ENCODE results near the gene TPRX1.
"Not testable (repeated sequence)": the region's sequence is repeated elsewhere in the genome, so short reads cannot be mapped to it uniquely, and the experiment has no call there.

The TPRX1 gene

DNA sequence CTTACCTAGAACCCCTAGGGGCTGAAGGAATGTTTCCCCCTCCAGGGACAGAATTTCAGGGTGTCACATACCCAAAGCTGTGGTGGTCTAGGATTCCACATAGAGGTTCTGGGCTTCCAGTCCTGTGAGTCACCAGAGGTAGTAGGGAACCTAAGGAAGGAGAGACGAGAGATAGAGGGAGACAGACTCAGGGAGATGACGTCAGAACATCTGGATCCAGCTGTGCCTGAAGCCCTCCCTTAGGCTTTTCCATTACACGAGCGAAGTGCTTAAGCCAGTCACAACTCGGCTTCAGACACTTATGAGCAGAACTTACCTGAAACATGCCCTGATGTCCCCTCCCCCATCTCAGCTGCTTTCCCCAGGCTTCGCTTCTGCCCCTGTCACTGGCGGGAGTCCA is 37.7 kb downstream of the TPRX1 start:
- TF ChIP-seq, protein P1, sequence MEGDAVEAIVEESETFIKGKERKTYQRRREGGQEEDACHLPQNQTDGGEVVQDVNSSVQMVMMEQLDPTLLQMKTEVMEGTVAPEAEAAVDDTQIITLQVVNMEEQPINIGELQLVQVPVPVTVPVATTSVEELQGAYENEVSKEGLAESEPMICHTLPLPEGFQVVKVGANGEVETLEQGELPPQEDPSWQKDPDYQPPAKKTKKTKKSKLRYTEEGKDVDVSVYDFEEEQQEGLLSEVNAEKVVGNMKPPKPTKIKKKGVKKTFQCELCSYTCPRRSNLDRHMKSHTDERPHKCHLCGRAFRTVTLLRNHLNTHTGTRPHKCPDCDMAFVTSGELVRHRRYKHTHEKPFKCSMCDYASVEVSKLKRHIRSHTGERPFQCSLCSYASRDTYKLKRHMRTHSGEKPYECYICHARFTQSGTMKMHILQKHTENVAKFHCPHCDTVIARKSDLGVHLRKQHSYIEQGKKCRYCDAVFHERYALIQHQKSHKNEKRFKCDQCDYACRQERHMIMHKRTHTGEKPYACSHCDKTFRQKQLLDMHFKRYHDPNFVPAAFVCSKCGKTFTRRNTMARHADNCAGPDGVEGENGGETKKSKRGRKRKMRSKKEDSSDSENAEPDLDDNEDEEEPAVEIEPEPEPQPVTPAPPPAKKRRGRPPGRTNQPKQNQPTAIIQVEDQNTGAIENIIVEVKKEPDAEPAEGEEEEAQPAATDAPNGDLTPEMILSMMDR (IDR thresholded peaks at IDR 0.05; ENCODE audit: control insufficient read depth, extremely low read depth, insufficient read depth), result no peak
- DNase-seq (ENCODE audit: low read depth), result no peak
- no peak overlapping the region for H3K4me3 ChIP-seq (ENCODE audit: low read depth, low read length)

DNA sequence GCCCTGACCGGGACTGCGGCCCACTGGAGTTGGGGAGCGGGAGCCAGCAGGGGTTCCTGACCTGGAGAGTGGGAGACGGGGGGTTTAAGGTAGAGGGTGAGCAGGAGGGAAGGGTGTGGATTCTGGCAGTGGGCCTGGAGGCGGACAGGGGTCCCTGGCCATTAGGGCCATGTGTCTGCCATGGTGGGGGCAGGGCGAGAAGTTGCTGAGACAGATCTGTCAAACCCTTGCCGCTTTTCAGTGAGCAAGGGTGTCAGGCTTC is 38.1 kb downstream of the TPRX1 start:
- DNase-seq (ENCODE audit: low read depth), result no peak
- TF ChIP-seq, protein P1 (IDR thresholded peaks at IDR 0.05; ENCODE audit: control insufficient read depth, extremely low read depth, insufficient read depth), result no peak
- H3K4me3 ChIP-seq (ENCODE audit: low read depth, low read length), result no peak overlapping the region

DNA sequence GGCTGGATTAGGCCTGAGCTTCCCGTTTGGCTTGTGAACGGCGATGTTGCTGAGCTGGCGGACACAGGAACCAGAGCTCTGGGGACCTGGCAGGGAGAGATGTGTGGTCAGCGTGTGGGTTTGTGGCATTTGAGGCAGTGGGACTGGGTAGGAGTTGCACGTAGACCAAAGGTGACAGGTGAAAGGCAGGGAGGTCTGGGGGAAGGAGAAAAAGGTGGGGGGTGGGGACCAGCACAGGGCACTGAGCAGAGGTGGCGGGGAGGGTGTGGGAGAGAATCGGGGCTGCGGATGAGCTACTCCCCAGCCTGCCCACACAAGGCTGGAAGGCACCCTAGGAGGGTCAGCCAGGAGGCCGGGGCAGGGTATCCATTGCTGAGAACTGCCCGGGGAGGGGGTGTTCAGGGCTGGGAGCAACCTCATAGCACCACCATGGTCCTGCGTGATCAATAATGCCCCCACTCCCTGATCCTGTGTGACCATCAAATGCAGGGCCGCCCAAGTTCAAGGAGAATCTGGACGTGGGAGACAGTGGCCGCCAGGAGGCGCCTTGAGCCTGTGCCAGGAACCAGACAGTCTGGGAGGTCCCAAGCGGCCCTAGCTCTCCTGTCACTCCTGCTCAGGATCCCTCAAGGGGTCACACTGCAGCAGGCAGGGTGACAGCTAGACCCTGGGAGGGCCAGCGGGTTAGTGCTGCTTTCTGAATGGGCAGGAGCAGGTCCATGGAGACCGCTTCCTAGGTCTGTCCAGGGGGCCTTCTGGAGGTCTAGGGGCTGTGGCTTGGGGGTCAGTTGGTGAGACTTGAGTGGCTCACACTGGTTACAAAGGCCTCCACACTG is 38.6 kb downstream of the TPRX1 start:
- H3K4me3 ChIP-seq (ENCODE audit: low read depth, low read length), result no peak overlapping the region
- TF ChIP-seq, protein P1 (IDR thresholded peaks at IDR 0.05; ENCODE audit: control insufficient read depth, extremely low read depth, insufficient read depth), result peak; percentile 45
- no peak for DNase-seq (ENCODE audit: low read depth)

DNA sequence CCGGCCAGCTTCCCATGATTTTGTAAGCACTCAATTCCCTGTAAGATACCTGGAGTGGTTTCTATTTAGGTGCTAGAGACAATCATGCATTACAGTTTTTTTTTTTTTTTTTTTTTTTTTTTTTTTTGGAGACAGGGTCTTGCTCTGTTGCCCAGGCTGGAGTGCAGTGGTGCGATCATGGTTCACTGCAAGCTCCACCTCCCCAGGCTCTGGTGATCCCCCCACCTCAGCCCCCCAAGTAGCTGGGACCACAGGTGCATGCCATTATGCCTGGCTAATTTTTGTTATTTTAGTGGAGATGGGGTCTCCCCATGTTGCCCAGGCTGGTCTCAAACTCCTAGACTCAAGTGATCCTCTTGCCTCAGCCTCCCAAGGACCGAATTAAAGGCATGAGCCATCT is 39.6 kb downstream of the TPRX1 start:
- H3K4me3 ChIP-seq (ENCODE audit: low read depth, low read length); DNase-seq (ENCODE audit: low read depth): not testable (repeated sequence)

DNA sequence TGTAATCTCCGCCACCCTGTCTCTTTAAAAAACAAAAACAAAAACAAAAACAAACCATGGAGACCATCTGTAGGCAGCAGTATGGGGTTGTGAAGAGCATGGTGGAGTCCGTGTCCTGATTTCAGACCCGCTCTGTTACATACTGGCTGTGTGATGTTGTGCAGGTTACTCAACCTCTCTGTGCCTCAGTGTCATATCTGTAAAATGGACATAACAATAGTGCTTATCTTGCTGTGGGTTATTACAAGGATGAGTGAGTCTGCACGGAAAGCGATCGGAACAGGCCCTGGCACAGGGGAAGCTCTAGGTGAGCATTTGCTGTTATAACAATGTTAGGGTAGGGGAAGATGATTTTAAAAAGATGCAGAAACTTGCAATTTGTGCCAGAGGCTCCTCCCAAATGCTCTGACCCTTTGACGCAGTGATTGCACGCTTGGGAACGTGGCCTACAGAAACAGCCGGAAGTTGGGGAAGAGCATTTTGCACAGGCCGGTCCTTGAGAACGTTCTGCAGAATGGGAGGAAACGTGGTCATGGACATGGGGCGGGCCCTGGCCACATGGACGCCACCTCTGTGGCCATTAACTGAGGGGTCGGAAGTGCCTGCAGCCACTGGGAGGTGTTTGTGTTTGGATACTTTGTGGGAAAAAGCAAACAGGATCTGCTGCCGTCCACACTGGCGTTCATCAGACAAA is 41.6 kb downstream of the TPRX1 start:
- TF ChIP-seq, protein P1 (IDR thresholded peaks at IDR 0.05; ENCODE audit: control insufficient read depth, extremely low read depth, insufficient read depth), result no peak
- DNase-seq (ENCODE audit: low read depth), result no peak

DNA sequence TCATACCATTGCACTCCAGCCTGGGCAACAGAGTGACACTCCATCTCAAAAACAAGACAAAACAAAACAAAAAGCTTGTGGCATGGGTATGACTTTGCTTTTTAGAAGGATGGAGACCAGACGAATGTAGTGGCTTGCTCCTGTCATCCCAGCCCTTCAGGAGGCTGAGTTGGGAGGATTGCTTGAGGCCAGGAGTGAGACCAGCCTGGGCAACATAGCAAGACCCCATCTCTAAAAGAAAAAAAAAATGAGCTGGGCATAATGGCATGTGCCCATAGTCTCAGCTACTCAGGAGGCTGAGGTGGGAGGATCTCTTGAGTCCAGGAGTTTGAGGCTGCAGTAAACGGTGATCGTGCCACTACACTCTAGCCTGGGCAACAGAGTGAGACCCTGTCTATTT is 42.2 kb downstream of the TPRX1 start:
- TF ChIP-seq, protein P1 (IDR thresholded peaks at IDR 0.05; ENCODE audit: control insufficient read depth, extremely low read depth, insufficient read depth), result no peak
- DNase-seq (ENCODE audit: low read depth), result no peak
- no peak overlapping the region for H3K4me3 ChIP-seq (ENCODE audit: low read depth, low read length)

More for the DNA sequence above, 41.6 kb downstream of the TPRX1 start:
- H3K4me3 ChIP-seq (ENCODE audit: low read depth, low read length), result no peak overlapping the region

DNA sequence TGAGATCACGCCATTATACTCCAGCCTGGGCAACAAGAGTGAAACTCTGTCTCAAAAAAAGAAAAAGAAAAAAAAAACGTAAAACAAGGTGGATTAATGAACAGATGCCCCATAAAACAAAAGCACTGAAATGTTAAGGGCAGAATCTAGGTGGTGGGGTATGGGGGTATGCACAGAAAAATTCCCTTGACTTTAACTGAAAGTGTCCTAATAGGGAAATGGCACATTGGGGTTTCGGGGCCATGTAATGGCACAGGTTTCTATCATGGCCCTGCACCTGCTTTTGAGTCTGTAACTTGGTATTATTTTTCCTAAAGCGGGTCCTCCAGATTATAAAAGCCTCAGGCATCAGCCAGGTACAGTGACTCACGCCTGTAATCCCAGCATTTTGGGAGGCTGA is 42.8 kb downstream of the TPRX1 start:
- no peak for DNase-seq (ENCODE audit: low read depth)
- TF ChIP-seq, protein P1 (IDR thresholded peaks at IDR 0.05; ENCODE audit: control insufficient read depth, extremely low read depth, insufficient read depth), result no peak
- no peak overlapping the region for H3K4me3 ChIP-seq (ENCODE audit: low read depth, low read length)

Data from LNCaP clone FGC (cell line).